H54 (cell line): ENCODE data around the gene SLC22A3.
"Not testable (repeated sequence)": the region's sequence is repeated elsewhere in the genome, so short reads cannot be mapped to it uniquely, and the experiment has no call there.

Source experiments
- DNase-seq: peaks from one replicate; pipeline ENCODE4 v3.0.0; 2011; ENCODE audit warnings: low spot score, mixed read lengths; ENCODE audit not compliant: insufficient read length
- FAIRE-seq: peaks from 3 replicates; lab custom pipeline; 2011; peaks lifted over from hg19 to GRCh38; lab: Jason Lieb, UNC
- POLR2A ChIP-seq: IDR thresholded peaks from 2 replicates; pipeline ENCODE4 v1.6.1; 2011; ENCODE audit warnings: low read depth, mild to moderate bottlenecking, low read length

Gene SLC22A3

DNA sequence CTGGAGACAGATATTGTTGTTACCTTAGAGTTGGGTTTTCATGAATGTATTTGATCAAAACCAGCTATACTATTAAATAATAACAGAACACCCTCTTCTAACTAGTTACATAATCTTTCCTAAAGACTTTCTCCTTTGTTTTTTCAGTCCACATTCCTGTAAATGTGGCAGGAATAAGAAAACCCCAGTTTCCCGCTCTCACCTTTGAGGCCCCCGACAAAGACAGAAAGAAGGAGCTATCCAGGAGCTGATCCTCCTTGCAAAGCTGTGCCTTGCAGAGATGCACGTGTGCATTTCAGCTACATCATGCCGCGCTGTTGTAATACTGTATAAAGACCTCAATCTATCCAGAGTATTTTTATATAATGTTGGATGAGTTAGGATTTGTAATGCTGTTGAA lies 102.7 kb downstream of the SLC22A3 start:
- no peak for TF ChIP-seq POLR2A
- FAIRE-seq (no peak), DNase-seq (no peak)

DNA sequence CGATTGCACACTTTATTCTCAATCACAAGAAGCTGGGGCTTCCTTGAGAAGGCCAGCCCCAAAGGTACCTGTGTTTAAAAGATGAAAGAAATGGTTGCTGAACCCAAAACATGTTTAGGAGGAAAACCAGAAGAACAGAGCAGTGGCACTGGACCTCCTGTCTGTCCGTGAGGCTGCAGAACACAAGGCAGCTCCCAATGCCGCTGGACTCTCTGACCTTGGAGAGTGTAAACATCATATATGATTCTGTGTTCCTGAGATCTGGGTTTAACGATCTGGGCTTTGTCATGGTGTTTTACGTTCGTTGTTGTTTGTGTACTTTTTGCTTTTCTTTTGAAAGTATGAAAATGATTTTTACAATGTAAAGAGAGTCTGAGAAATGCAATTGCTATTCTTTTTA lies 106.1 kb downstream of the SLC22A3 start:
- FAIRE-seq: no peak
- DNase-seq: no peak
- no peak for TF ChIP-seq POLR2A

GRCh38 chr6:160455081-160455480 lies 106.9 kb downstream of the SLC22A3 start:
- DNase-seq (no peak), FAIRE-seq (no peak)
- no peak for TF ChIP-seq POLR2A

- DNase-seq: peak; percentile 15
These were observed 107.5 kb downstream of the SLC22A3 start for GRCh38 chr6:160455541-160456213.

GRCh38 chr6:160456214-160456546 lies 108.0 kb downstream of the SLC22A3 start:
- no peak for DNase-seq
- no peak for FAIRE-seq
- no peak for TF ChIP-seq POLR2A

More at GRCh38 chr6:160455541-160456213, 107.5 kb downstream of the SLC22A3 start:
- no peak for FAIRE-seq
- no peak for TF ChIP-seq POLR2A

GRCh38 chr6:160457823-160458222 lies 109.6 kb downstream of the SLC22A3 start:
- TF ChIP-seq POLR2A: no peak

GRCh38 chr6:160461641-160462040 lies 113.5 kb downstream of the SLC22A3 start:
- DNase-seq (no peak), FAIRE-seq (no peak)
- no peak for TF ChIP-seq POLR2A

More at GRCh38 chr6:160457823-160458222, 109.6 kb downstream of the SLC22A3 start:
- no peak for DNase-seq
- FAIRE-seq: no peak

DNA sequence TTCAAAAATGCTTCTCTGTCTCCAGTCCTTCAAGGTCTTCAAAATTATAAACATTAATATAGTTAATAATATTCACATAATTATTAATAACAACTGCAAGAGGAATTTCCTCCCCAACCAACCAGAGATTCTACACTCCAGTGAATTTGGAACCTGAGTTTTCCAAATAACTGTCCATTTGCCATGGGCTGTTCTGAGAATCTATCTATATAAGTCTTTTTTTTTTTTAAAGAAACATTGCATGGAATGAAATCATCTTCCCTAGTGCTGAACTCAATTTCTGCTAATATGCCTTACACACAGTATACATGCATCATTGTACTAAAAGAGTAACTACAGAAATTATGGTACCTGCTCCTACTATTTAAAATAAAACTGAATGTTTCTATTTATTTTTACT lies 113.9 kb downstream of the SLC22A3 start:
- FAIRE-seq (no peak), DNase-seq (no peak)
- no peak for TF ChIP-seq POLR2A

DNA sequence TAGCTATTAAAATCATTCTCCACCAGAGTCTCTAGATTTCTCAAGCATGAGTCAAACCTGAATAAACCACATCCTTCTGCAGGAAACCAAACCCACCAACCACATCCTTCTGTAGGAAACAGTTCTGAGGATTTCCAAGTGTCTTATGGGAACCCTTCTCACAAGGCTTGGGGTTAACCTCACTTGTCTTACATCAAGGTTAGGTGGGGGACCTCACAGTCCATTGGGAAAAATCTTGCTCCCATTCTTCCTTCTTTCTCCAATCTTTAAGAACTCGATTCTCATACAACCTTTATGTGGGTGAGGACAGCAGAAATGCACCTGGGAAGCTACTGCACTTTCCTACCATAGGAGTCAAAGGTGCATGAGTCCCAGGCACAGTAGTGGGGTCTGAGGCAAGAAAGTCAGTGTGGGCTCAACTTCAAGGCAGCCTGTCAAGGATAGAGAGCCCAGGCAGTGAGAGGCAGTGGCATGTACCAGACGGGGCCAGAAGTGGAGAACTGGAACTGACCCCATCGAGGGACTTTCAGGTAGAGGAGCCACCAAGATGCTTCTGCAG lies 114.5 kb downstream of the SLC22A3 start:
- no peak for TF ChIP-seq POLR2A
- FAIRE-seq (no peak), DNase-seq (peak; percentile 13)

DNA sequence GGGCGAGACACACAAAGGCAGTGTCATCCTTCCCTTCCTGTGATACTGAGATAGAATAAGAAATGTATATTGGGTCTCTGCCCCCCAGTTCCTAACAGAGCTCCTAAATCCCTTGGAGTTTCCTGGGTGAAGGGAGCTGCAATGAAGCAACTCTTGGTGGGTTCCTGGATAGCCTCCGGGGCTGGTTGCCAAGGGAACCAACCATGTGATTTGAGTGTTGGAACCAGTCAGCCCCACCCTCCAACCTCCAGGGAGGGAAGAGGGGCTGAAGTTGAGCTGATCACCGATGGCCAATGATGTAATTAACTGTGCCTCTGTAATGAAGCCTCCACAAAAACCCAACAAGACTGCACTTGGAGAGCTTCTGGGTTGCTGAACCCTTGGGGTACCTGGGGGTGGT lies 116.6 kb downstream of the SLC22A3 start:
- no peak for TF ChIP-seq POLR2A
- FAIRE-seq: no peak
- DNase-seq: no peak

DNA sequence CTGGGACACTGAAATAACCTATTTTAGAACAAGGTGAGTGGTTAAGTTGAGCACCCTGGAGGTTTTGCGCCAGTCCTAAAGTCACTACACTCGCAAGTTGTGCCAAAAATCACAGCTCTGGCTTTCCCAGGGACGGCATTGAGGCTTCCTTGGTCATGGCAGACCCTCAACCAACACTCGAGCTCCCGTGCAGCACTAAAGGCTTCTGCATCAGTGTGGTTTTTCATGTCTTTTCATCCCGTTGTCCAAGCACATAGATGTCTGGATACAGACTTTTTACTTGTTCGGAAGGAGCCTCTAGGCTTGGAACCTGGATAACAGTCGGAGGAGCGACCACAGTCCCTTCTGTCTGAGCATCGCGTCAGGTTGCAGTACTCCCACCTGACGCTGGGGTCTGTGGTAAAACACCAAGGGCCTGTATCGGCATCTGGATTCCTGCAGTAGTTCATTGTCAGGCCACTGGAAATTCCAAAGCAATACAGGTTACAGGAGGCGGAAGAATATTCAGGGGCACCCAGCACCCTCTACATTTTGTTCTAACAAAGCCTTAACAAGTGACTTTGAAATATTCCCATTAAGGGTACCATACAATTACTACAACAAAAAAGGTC lies 119.2 kb downstream of the SLC22A3 start:
- FAIRE-seq, DNase-seq: not testable (repeated sequence)

DNA sequence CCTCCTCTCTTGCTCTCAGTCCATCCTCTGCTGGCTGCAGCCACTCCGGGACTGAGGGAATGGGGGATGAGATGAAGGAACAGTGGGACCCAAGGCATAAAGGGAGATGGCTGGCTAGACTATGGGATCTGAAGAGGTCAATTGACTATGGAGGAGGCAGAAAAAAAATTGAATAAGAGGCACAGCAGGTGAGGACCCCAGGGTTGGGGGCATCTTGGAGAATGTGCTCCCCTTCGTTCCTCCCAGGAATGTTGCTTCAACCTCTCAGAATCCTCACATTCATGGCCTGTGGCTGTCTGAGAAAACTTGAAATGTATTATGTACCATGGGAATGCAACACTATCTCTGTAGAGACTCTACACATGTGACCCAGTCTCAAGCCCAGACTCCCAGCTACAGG lies 121.0 kb downstream of the SLC22A3 start:
- no peak for FAIRE-seq
- no peak for TF ChIP-seq POLR2A
- no peak for DNase-seq

GRCh38 chr6:160476056-160476455 lies 127.9 kb downstream of the SLC22A3 start:
- DNase-seq, FAIRE-seq: not testable (repeated sequence)

DNA sequence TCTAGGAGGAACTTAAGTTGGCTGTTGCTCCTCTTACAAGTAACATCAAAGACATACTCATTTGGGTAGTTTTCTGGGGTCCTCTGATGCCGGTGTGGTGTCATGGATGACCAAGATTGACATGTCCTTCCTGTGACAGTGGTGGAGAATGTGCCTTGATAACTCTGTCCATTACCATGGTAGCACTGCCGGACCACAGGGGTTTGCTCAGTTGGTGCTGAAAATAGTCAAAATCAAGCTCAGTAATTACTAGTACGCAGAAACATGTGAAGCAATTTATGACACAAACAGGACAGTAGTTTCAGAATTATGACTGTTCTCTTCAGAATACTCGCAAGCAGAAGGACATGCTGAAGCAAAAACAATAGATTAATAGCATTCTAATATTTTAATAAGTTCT lies 128.9 kb downstream of the SLC22A3 start:
- FAIRE-seq, DNase-seq: not testable (repeated sequence)

GRCh38 chr6:160477901-160478300 lies 129.7 kb downstream of the SLC22A3 start:
- FAIRE-seq (no peak), DNase-seq (no peak)
- TF ChIP-seq POLR2A: no peak
